Hematopoietic multipotent progenitor cell treated with erythropoietin and hydrocortisone succinate and interleukin-3 and kit ligand, for 8 days (in vitro differentiated cells): Measurements from ENCODE around the gene POLD4.

Source experiments
- DNase-seq: peaks from one replicate; pipeline ENCODE4 v3.0.0-alpha.2; 2015

POLD4 gene

GRCh38 chr11:67370351-67371076, 17.2 kb upstream of the POLD4 start:
- no peak for DNase-seq

- DNase-seq, result no peak
These were observed 16.5 kb upstream of the POLD4 start for GRCh38 chr11:67369801-67370284.

GRCh38 chr11:67369275-67369674, 15.9 kb upstream of the POLD4 start:
- DNase-seq, result no peak

GRCh38 chr11:67368621-67369020, 15.3 kb upstream of the POLD4 start:
- DNase-seq, result no peak

- DNase-seq, result no peak
These were observed 14.4 kb upstream of the POLD4 start for GRCh38 chr11:67367761-67368227.

GRCh38 chr11:67366961-67367760, 13.8 kb upstream of the POLD4 start:
- peak; percentile 42 for DNase-seq

- DNase-seq, result no peak
These were observed 13.2 kb upstream of the POLD4 start for GRCh38 chr11:67366546-67366945.

- DNase-seq, result no peak
These were observed 12.5 kb upstream of the POLD4 start for GRCh38 chr11:67365736-67366444.

GRCh38 chr11:67364783-67365722, 11.7 kb upstream of the POLD4 start:
- DNase-seq, result no peak

GRCh38 chr11:67364169-67364568, 10.8 kb upstream of the POLD4 start:
- no peak for DNase-seq

- DNase-seq, result no peak
These were observed 4.7 kb upstream of the POLD4 start for GRCh38 chr11:67357831-67358670.

GRCh38 chr11:67356864-67357561, 3.7 kb upstream of the POLD4 start:
- DNase-seq, result peak; percentile 84

- DNase-seq, result no peak
These were observed 3.1 kb upstream of the POLD4 start for GRCh38 chr11:67356387-67356863.

- DNase-seq, result no peak
These were observed 2.5 kb upstream of the POLD4 start for GRCh38 chr11:67355794-67356386.

- no peak for DNase-seq
These were observed 1.9 kb upstream of the POLD4 start for GRCh38 chr11:67355023-67355793.

GRCh38 chr11:67354075-67355022, 1.0 kb upstream of the POLD4 start:
- DNase-seq, result peak; percentile 27

GRCh38 chr11:67352546-67353316, 615 bp downstream of the POLD4 start:
- no peak for DNase-seq
